B cell (primary cell): Measurements from ENCODE around the gene DEFB129. TPM values are rescaled to one million over a fixed set of nuclear protein-coding genes. Genes with fewer than 3 reads are reported as not detected.

ENCODE experiments used
- ATAC-seq: fragments of 200-7000 bp; cut with Tn5 transposase; one replicate; pipeline ENCODE4 v1.10.0; 2021; ENCODE audit warnings: low read depth, mild to moderate bottlenecking, moderate number of reproducible peaks, moderate library complexity
- CTCF ChIA-PET: fragments of 350-600 bp; sonication (Branson Sonifier 250); formaldehyde crosslinking; loops from one replicate; lab custom pipeline; 2021; ENCODE audit warnings: antibody characterized with exemption, inconsistent platforms; lab: Charles Lee
- POLR2A ChIA-PET: fragments of 350-600 bp; sonication (Branson Sonifier 250); formaldehyde crosslinking; loops from one replicate; lab custom pipeline; 2021; ENCODE audit warnings: antibody characterized with exemption; lab: Charles Lee
- DNase-seq: peaks from one replicate; pipeline ENCODE4 v3.0.0; 2013
- H2AFZ ChIP-seq: 2 replicates; pipeline ENCODE4 v1.6.1; 2012; ENCODE audit warnings: mild to moderate bottlenecking, low read depth, low read length; ENCODE audit not compliant: insufficient read depth, poor library complexity, severe bottlenecking
- H3K27ac ChIP-seq, 2 donors: 1 replicate in 1 of 2; 2 replicates in 1 of 2; pipeline ENCODE4 v1.5.1; 2012 to 2013; ENCODE audit warnings: low read length in 2 of 2, mild to moderate bottlenecking in 2 of 2, moderate library complexity in 1 of 2
- H3K27me3 ChIP-seq, 4 experiments: fragments of 200-600 bp in 1 of 4; sonication (generic) in 1 of 4; replicated peaks in 1 of 4; 1 replicate in 2 of 4; 2 replicates in 2 of 4; pipeline versions ENCODE4 v1.6.1 to v1.7.0; 2013 to 2016; ENCODE audit warnings: low read length in 3 of 4, mild to moderate bottlenecking in 2 of 4, mixed read lengths in 1 of 4, moderate library complexity in 1 of 4; ENCODE audit not compliant: insufficient read depth in 4 of 4, control insufficient read depth in 3 of 4; ENCODE audit errors: control extremely low read depth in 1 of 4
- H3K36me3 ChIP-seq, 2 experiments: replicated peaks in 1 of 2; 1 replicate in 1 of 2; 2 replicates in 1 of 2; pipeline versions ENCODE4 v1.6.1 to v1.7.1; 2013; ENCODE audit warnings: low read length in 1 of 2; ENCODE audit not compliant: insufficient read depth in 2 of 2, control insufficient read depth in 1 of 2; ENCODE audit errors: control extremely low read depth in 1 of 2, extremely low read depth in 1 of 2
- H3K4me1 ChIP-seq, 2 donors: fragments of 200-600 bp in 1 of 2; sonication (generic) in 1 of 2; 1 replicate in 1 of 2; 2 replicates in 1 of 2; pipeline versions ENCODE4 v1.5.1 to v1.6.1; 2013 to 2017; ENCODE audit warnings: low read length in 2 of 2; ENCODE audit not compliant: control insufficient read depth in 2 of 2, insufficient read depth in 2 of 2
- H3K4me2 ChIP-seq: replicated peaks from 2 replicates; pipeline ENCODE3; 2012; ENCODE audit warnings: mild to moderate bottlenecking, low read depth, low read length; ENCODE audit not compliant: poor library complexity, severe bottlenecking
- H3K4me3 ChIP-seq, 5 experiments: fragments of 200-600 bp in 1 of 5; sonication (generic) in 1 of 5; 1 replicate in 3 of 5; 2 replicates in 2 of 5; pipeline versions ENCODE4 v1.5.1 to v1.7.0; 2011 to 2016; ENCODE audit warnings: low read length in 4 of 5, mild to moderate bottlenecking in 4 of 5, low read depth in 2 of 5, control low read depth in 1 of 5, moderate library complexity in 1 of 5; ENCODE audit not compliant: insufficient read depth in 1 of 5; ENCODE audit errors: control extremely low read depth in 1 of 5, extremely low read depth in 1 of 5
- H3K79me2 ChIP-seq: fragments of 200-600 bp; sonication (generic); one replicate; pipeline ENCODE4 v1.6.0; 2016; ENCODE audit warnings: low read length; ENCODE audit not compliant: control insufficient read depth, insufficient read depth
- H3K9ac ChIP-seq: fragments of 200-600 bp; sonication (generic); 2 replicates; pipeline ENCODE4 v1.6.1; 2017; ENCODE audit warnings: mild to moderate bottlenecking, low read length, moderate library complexity
- H3K9me3 ChIP-seq, 3 donors: one replicate each; pipeline versions ENCODE4 v1.6.1 to v1.7.1; 2013; ENCODE audit warnings: low read length in 2 of 3; ENCODE audit not compliant: control insufficient read depth in 2 of 3, insufficient read depth in 1 of 3; ENCODE audit errors: control extremely low read depth in 1 of 3
- H4K20me1 ChIP-seq: 2 replicates; pipeline ENCODE4 v1.6.0; 2012; ENCODE audit warnings: mild to moderate bottlenecking, low read length; ENCODE audit not compliant: insufficient read depth, control insufficient read depth, poor library complexity, severe bottlenecking
- H3K27ac Mint-ChIP-seq: one replicate; pipeline ENCODE4 v1.8.0; 2021; ENCODE audit warnings: mixed read lengths
- H3K27me3 Mint-ChIP-seq: one replicate; pipeline ENCODE4 v1.8.0; 2021; ENCODE audit warnings: mixed read lengths
- H3K4me1 Mint-ChIP-seq: one replicate; pipeline ENCODE4 v1.8.0; 2021; ENCODE audit warnings: mixed read lengths
- H3K4me3 Mint-ChIP-seq: one replicate; pipeline ENCODE4 v1.8.0; 2021; ENCODE audit warnings: mixed read lengths
- H3K9me3 Mint-ChIP-seq: one replicate; pipeline ENCODE4 v1.8.0; 2022; ENCODE audit warnings: mixed read lengths; ENCODE audit not compliant: insufficient read depth
- CTCF ChIP-seq: fragments of 200-600 bp; IDR thresholded peaks from one replicate; pipeline ENCODE4 v1.8.0; 2022; ENCODE audit warnings: antibody characterized with exemption, mild to moderate bottlenecking
- EZH2 ChIP-seq: IDR thresholded peaks from 2 replicates; pipeline ENCODE4 v1.6.1; 2012; ENCODE audit warnings: borderline replicate concordance, low read depth, mild to moderate bottlenecking, moderate library complexity, low read length; ENCODE audit not compliant: insufficient read depth, poor library complexity, severe bottlenecking
- WGBS: methylation state at CpG from one replicate; pipeline ENCODE4 v1.1.5; 2013; ENCODE audit warnings: missing lambda C conversion rate; ENCODE audit not compliant: insufficient coverage; 5-methylcytosine and 5-hydroxymethylcytosine counted together
- intact Hi-C: fragments of 100-400 bp; cut with micrococcal nuclease; formaldehyde crosslinking; loops from one replicate; pipeline ENCODE4 v1.10.0; 2022
- polyA plus RNA-seq: library from polyadenylated mRNA; depleted of rRNA; stranded (reverse); fragments of >200 nt; gene quantifications from 2 replicates; pipeline ENCODE4 v1.2.3, GENCODE V29; 2012
- total RNA-seq, 2 donors: library from RNA; stranded (reverse); fragments of 120-200 nt in 1 of 2; gene quantifications; 1 replicate in 1 of 2; 2 replicates in 1 of 2; pipeline versions ENCODE4 v1.2.3 to v1.2.4, GENCODE V29; 2013 to 2022

The DEFB129 gene
- total and polyA plus RNA-seq, 2 donors (not counting 1 experiment from before 2014, with no cell fraction given): not detected

GRCh38 chr20:198225-198624, 28.8 kb upstream of the DEFB129 start:
- H3K4me1 Mint-ChIP-seq: no peaks in the 10 kb centered on the region
- no peak overlapping the region for H3K27ac Mint-ChIP-seq
- Histone ChIP-seq H3K4me1 (no peaks in the 10 kb centered on the region), H3K4me2 (no peak overlapping the region), H2AFZ (no peak overlapping the region), H3K4me3 (no peak overlapping the region), H3K9me3 (peaks cover 0 to 5% (median 2%) of the 10 kb centered on the region in 3 donors), H4K20me1 (no peaks in the 10 kb centered on the region), H3K27me3 (peaks cover 0 to 9% (median 4%) of the 10 kb centered on the region in 4 experiments), H3K36me3 (no peaks in the 10 kb centered on the region), H3K27ac (no peak overlapping the region), H3K79me2 (no peaks in the 10 kb centered on the region), H3K9ac (no peak overlapping the region)
- no peak overlapping the region for H3K4me3 Mint-ChIP-seq
- no peak for TF ChIP-seq EZH2
- no peak for TF ChIP-seq CTCF
- ATAC-seq (no peak), DNase-seq (no peak)
- no CpG with 5 or more reads among the region's 1 CpG for WGBS
- intact Hi-C loops: no loop called here
- ChIA-PET CTCF (no interaction called here), POLR2A (no interaction called here)
- no peaks in the 10 kb centered on the region for H3K9me3 Mint-ChIP-seq
- peaks cover 40% of the 10 kb centered on the region for H3K27me3 Mint-ChIP-seq

GRCh38 chr20:199996-200395, 27.1 kb upstream of the DEFB129 start:
- H3K27me3 Mint-ChIP-seq: peaks cover 54% of the 10 kb centered on the region
- H3K4me1 Mint-ChIP-seq: no peaks in the 10 kb centered on the region
- POLR2A ChIA-PET: no interaction called here

More at GRCh38 chr20:199996-200395, 27.1 kb upstream of the DEFB129 start:
- no peak overlapping the region for H3K27ac ChIP-seq
- ATAC-seq (no peak), DNase-seq (no peak)
- H3K4me3 ChIP-seq: no peak overlapping the region
- CTCF ChIA-PET: no interaction called here
- H3K27ac Mint-ChIP-seq: no peak overlapping the region
- intact Hi-C loops: no loop called here
- peaks cover 0 to 5% (median 2%) of the 10 kb centered on the region in 3 donors for H3K9me3 ChIP-seq
- H3K9ac ChIP-seq: no peak overlapping the region
- no peak overlapping the region for H2AFZ ChIP-seq
- no peaks in the 10 kb centered on the region for H3K9me3 Mint-ChIP-seq
- no peaks in the 10 kb centered on the region for H4K20me1 ChIP-seq
- TF ChIP-seq CTCF (no peak), EZH2 (no peak)
- 58% methylated on average over 4 of the region's 4 CpGs for WGBS
- peaks cover 0 to 9% (median 4%) of the 10 kb centered on the region in 4 experiments for H3K27me3 ChIP-seq
- no peak overlapping the region for H3K4me2 ChIP-seq
- H3K4me3 Mint-ChIP-seq: no peak overlapping the region
- no peaks in the 10 kb centered on the region for H3K4me1 ChIP-seq
- no peaks in the 10 kb centered on the region for H3K79me2 ChIP-seq
- H3K36me3 ChIP-seq: no peaks in the 10 kb centered on the region
